HFFc6 (cell line): ENCODE measurements around the gene SLC5A8. TPM values are rescaled to one million over a fixed set of nuclear protein-coding genes. Genes with fewer than 3 reads are reported as not detected.

ENCODE experiments used
- DNase-seq: peaks from one replicate; pipeline ENCODE4 v3.0.0-alpha.2; 2018
- H3K27ac Mint-ChIP-seq: 2 replicates; pipeline ENCODE4 v1.8.0; 2020; ENCODE audit warnings: mild to moderate bottlenecking, mixed read lengths
- H3K27me3 Mint-ChIP-seq: 2 replicates; pipeline ENCODE4 v1.8.0; 2021; ENCODE audit warnings: mild to moderate bottlenecking, moderate library complexity, mixed read lengths; ENCODE audit not compliant: insufficient read depth
- H3K36me3 Mint-ChIP-seq: 2 replicates; pipeline ENCODE4 v1.8.0; 2021; ENCODE audit warnings: low read depth, mixed read lengths
- H3K4me1 Mint-ChIP-seq: 2 replicates; pipeline ENCODE4 v1.8.0; 2020; ENCODE audit warnings: low read depth, mixed read lengths
- H3K4me3 Mint-ChIP-seq: 2 replicates; pipeline ENCODE4 v1.8.0; 2020; ENCODE audit warnings: mild to moderate bottlenecking, moderate library complexity, mixed read lengths
- H3K9me3 Mint-ChIP-seq: 2 replicates; pipeline ENCODE4 v1.8.0; 2020; ENCODE audit warnings: mild to moderate bottlenecking, mixed read lengths
- total RNA-seq, 6 experiments: library from RNA; stranded (reverse); fragmentation: NEBNext Ultra II Directional; extraction: Animal tissue kit (Norgen Biotek cat#: 25700); gene quantifications; 2 replicates in 1 of 6; 3 replicates in 5 of 6; pipeline ENCODE4 v1.2.3, GENCODE V29; 2021
- TF ChIP-seq, protein P1 (sequence below): fragments of 200-600 bp; sonication (generic); IDR thresholded peaks from 2 replicates; pipeline ENCODE4 v1.5.0; 2021; ENCODE audit warnings: antibody characterized with exemption, mild to moderate bottlenecking

Gene SLC5A8
- total RNA-seq, 6 experiments from 2014 or later: not detected

DNA sequence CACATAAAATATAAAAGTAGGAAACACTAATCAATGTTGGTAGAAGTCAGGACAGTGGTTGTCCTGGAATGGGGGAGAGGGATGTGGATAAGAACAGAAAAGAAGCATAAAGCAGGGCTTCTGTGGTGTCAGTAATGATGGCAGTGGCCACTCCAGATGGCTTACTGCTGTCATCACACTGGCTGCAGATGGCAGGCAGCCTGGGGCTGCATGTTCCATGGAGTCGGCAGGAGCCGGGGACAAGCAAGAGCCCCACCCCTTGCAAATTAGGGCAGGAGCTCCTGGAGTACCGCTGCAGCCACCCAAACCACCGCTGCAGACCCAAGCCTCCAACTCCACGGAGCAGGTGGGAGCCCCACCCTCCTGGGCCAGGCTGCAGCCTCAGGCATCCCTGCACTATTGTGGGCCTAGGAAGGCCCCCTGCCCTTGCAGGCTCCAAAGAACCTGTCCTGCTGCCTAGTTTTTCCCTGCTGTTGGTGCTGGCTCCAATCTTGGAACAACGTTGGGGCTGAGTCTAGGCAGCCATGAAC, 28.8 kb upstream of the SLC5A8 start:
- no peak for DNase-seq
- Mint-ChIP-seq H3K36me3 (no peaks in the 10 kb centered on the region; the same call in 1 of the 2 replicates), H3K4me1 (no peaks in the 10 kb centered on the region), H3K4me3 (no peak overlapping the region), H3K9me3 (no peaks in the 10 kb centered on the region), H3K27ac (no peak overlapping the region), H3K27me3 (no peaks in the 10 kb centered on the region)
- TF ChIP-seq, protein P1, sequence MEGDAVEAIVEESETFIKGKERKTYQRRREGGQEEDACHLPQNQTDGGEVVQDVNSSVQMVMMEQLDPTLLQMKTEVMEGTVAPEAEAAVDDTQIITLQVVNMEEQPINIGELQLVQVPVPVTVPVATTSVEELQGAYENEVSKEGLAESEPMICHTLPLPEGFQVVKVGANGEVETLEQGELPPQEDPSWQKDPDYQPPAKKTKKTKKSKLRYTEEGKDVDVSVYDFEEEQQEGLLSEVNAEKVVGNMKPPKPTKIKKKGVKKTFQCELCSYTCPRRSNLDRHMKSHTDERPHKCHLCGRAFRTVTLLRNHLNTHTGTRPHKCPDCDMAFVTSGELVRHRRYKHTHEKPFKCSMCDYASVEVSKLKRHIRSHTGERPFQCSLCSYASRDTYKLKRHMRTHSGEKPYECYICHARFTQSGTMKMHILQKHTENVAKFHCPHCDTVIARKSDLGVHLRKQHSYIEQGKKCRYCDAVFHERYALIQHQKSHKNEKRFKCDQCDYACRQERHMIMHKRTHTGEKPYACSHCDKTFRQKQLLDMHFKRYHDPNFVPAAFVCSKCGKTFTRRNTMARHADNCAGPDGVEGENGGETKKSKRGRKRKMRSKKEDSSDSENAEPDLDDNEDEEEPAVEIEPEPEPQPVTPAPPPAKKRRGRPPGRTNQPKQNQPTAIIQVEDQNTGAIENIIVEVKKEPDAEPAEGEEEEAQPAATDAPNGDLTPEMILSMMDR: no peak

DNA sequence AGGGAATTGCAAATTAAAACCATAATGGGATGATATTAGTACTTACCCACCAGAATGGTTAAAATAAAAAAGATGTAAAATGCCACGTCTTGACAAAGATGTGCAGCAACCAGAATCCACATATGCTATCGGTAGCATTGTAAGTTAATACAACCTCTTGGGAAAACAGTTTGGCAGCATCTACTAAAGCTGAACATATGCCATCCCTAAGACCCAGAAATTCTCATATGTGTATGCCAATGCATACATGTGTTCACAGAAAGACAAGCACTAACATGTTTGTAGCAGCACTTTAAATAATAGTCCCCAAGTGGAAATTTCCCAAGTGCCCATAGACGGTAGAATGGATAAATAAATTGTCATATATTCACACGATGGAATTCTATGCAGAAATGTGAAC, 28.3 kb upstream of the SLC5A8 start:
- Mint-ChIP-seq H3K9me3 (no peaks in the 10 kb centered on the region), H3K36me3 (no peaks in the 10 kb centered on the region; the same call in 1 of the 2 replicates), H3K4me3 (no peak overlapping the region), H3K4me1 (no peaks in the 10 kb centered on the region), H3K27ac (no peak overlapping the region), H3K27me3 (no peaks in the 10 kb centered on the region)
- TF ChIP-seq, protein P1: no peak
- DNase-seq: no peak

DNA sequence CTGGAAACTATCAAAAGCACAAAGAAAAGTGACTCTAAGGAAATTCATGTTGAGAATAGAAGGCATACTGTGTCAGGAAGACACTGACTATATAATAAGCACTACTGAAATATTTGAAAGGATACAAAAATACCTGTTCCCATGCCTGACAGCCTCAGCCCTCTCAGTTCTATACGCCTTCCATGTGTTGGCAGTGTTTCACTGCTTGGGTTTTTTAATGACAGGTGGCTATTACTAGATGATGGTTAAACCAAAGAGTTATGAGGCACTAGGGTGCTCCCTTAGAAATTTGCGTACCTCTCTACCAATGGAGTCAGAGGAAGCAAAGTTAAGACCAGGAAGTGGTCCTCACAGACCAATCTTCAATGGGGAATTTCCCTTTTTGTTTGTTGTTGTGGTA, 25.6 kb upstream of the SLC5A8 start:
- Mint-ChIP-seq H3K9me3 (no peaks in the 10 kb centered on the region), H3K4me1 (peaks cover 6% of the 10 kb centered on the region), H3K36me3 (no peaks in the 10 kb centered on the region; the same call in 1 of the 2 replicates), H3K27ac (no peak overlapping the region), H3K27me3 (no peaks in the 10 kb centered on the region), H3K4me3 (no peak overlapping the region)
- TF ChIP-seq, protein P1: no peak
- DNase-seq: no peak

DNA sequence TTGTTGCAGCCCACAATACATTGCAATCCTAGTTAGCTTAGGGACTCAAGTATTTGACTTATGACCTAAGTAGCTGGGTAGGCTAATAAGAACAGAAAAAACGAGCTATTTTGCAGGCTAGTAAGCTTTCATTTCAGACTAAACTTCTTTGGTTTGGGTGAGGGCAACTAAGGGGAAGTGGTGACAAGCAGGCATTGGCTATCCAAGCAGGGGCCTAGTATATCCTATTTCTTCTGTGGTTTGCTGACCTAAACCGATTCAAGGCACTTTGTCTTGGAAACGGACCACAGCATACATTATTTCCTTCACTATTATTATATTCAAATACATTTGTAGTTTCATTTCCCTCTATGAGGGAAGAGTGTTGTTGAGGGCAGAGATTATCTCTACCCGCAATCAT, 21.6 kb upstream of the SLC5A8 start:
- DNase-seq: no peak

DNA sequence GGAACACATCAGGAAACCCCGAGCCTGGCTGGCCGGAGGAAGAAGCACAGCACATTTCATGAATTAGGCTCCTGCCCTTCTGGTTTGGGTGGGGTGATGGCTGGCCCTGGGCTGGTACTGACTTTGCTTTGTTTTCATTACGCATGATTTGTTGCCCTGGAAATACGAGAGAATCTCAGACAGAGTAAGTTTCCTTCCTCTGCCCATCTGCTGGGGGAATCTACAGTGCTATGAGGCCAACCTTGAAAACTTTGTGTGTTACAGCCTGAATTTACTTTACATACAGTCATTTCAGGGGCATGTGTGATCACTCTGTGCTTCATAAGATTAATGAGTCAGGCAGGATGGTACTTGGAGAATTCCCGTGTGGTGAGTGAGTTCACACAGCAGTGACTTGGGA, 20.5 kb upstream of the SLC5A8 start:
- Mint-ChIP-seq H3K27ac (peak overlapping the region; percentile 82), H3K27me3 (peaks cover 2% of the 10 kb centered on the region; the same call in 1 of the 2 replicates), H3K4me1 (peaks cover 11% of the 10 kb centered on the region), H3K9me3 (no peaks in the 10 kb centered on the region), H3K4me3 (peak overlapping the region; percentile 59; the same call in 1 of the 2 replicates), H3K36me3 (no peaks in the 10 kb centered on the region)
- TF ChIP-seq, protein P1: no peak
- DNase-seq: peak; percentile 75

More for the DNA sequence above, 21.6 kb upstream of the SLC5A8 start:
- no peaks in the 10 kb centered on the region for H3K36me3 Mint-ChIP-seq
- H3K27ac Mint-ChIP-seq: no peak overlapping the region
- H3K4me3 Mint-ChIP-seq: no peak overlapping the region
- TF ChIP-seq, protein P1: no peak
- H3K9me3 Mint-ChIP-seq: no peaks in the 10 kb centered on the region
- no peaks in the 10 kb centered on the region for H3K27me3 Mint-ChIP-seq
- H3K4me1 Mint-ChIP-seq: peaks cover 11% of the 10 kb centered on the region
